GM18873 (cell line): Measurements from ENCODE around the gene FGA.

Experiments used
- ATAC-seq: cut with Tn5 transposase; IDR thresholded peaks from one replicate; pipeline ENCODE4 v1.9.1; 2021; ENCODE audit warnings: mild to moderate bottlenecking, moderate library complexity, moderate number of reproducible peaks; ENCODE audit not compliant: unreplicated experiment, low FRiP score

The FGA gene

GRCh38 chr4:154590329-154591006, at the start of gene FGA:
Gene FGA, minus strand, starts transcription at chr4:154590742. Its CDS starts 55 bp downstream, at chr4:154590687.
- ATAC-seq: no peak

GRCh38 chr4:154634058-154634457, 43.5 kb upstream of the FGA start:
- no peak for ATAC-seq

GRCh38 chr4:154631828-154632227, 41.3 kb upstream of the FGA start:
- ATAC-seq: no peak

GRCh38 chr4:154630324-154630723, 39.8 kb upstream of the FGA start:
- ATAC-seq: no peak

GRCh38 chr4:154626793-154627484, 36.4 kb upstream of the FGA start:
- peak; percentile 81 for ATAC-seq

- no peak for ATAC-seq
Observed at GRCh38 chr4:154625971-154626370, 35.4 kb upstream of the FGA start.

- ATAC-seq: no peak
Observed at GRCh38 chr4:154623995-154624394, 33.5 kb upstream of the FGA start.

GRCh38 chr4:154623436-154623835, 32.9 kb upstream of the FGA start:
- ATAC-seq: no peak

- ATAC-seq: no peak
Observed at GRCh38 chr4:154622598-154622997, 32.1 kb upstream of the FGA start.

GRCh38 chr4:154620111-154620510, 29.6 kb upstream of the FGA start:
- ATAC-seq: no peak

- ATAC-seq: peak; percentile 57
Observed at GRCh38 chr4:154618708-154619315, 28.3 kb upstream of the FGA start.

GRCh38 chr4:154617820-154618317, 27.3 kb upstream of the FGA start:
- no peak for ATAC-seq

- peak; percentile 91 for ATAC-seq
Observed at GRCh38 chr4:154616731-154617130, 26.2 kb upstream of the FGA start.

- ATAC-seq: no peak
Observed at GRCh38 chr4:154616287-154616686, 25.7 kb upstream of the FGA start.

GRCh38 chr4:154615211-154615610, 24.7 kb upstream of the FGA start:
- ATAC-seq: no peak

- no peak for ATAC-seq
Observed at GRCh38 chr4:154614306-154614705, 23.8 kb upstream of the FGA start.

GRCh38 chr4:154612472-154613414, 22.2 kb upstream of the FGA start, which contains the start of gene FGG:
Gene FGG, minus strand, starts transcription at chr4:154612656. Its CDS starts 47 bp downstream, at chr4:154612609.
- ATAC-seq: no peak

- no peak for ATAC-seq
Observed at GRCh38 chr4:154611833-154612232, 21.3 kb upstream of the FGA start.

- ATAC-seq: no peak
Observed at GRCh38 chr4:154610582-154610981, 20.0 kb upstream of the FGA start.

- no peak for ATAC-seq
Observed at GRCh38 chr4:154609532-154609931, 19.0 kb upstream of the FGA start.
